Mesendoderm (in vitro differentiated cells): ENCODE results near the gene CAMK1.
A peak's percentile ranks its signal among the peaks of the same experiment; 100 is the strongest.
"Not testable (repeated sequence)": the region's sequence is repeated elsewhere in the genome, so short reads cannot be mapped to it uniquely, and the experiment has no call there.

Experiments used
- DNase-seq: peaks from one replicate; pipeline ENCODE4 v3.0.0; 2013
- H2AK5ac ChIP-seq: 2 replicates; pipeline ENCODE4 v1.6.1; 2013; ENCODE audit warnings: low read length, inconsistent platforms
- H2BK120ac ChIP-seq: 2 replicates; pipeline ENCODE4 v1.6.1; 2013; ENCODE audit warnings: low read depth, mild to moderate bottlenecking, low read length, moderate library complexity, mixed read lengths
- H2BK15ac ChIP-seq: replicated peaks from 2 replicates; pipeline ENCODE4 v1.6.1; 2013; ENCODE audit warnings: low read depth, mild to moderate bottlenecking, moderate library complexity
- H2BK5ac ChIP-seq: 2 replicates; pipeline ENCODE4 v1.6.1; 2013; ENCODE audit warnings: low read length, inconsistent platforms
- H3K18ac ChIP-seq: 2 replicates; pipeline ENCODE4 v1.6.1; 2013; ENCODE audit warnings: mild to moderate bottlenecking, low read length, mixed read lengths
- H3K23ac ChIP-seq: one replicate; pipeline ENCODE4 v1.6.1; 2013; ENCODE audit warnings: low read length
- H3K27ac ChIP-seq: 2 replicates; pipeline ENCODE4 v1.5.1; 2013; ENCODE audit warnings: low read depth, mild to moderate bottlenecking, inconsistent platforms, low read length, moderate library complexity
- H3K27me3 ChIP-seq: 2 replicates; pipeline ENCODE4 v1.6.1; 2013; ENCODE audit warnings: low read length, control low read depth, mild to moderate bottlenecking, inconsistent platforms; ENCODE audit not compliant: insufficient read depth, poor library complexity
- H3K36me3 ChIP-seq: 2 replicates; pipeline ENCODE4 v1.6.1; 2013; ENCODE audit warnings: low read length, inconsistent platforms; ENCODE audit not compliant: control insufficient read depth, insufficient read depth
- H3K4ac ChIP-seq: one replicate; pipeline ENCODE4 v1.6.1; 2013; ENCODE audit warnings: low read depth, mild to moderate bottlenecking, low read length, moderate library complexity
- H3K4me1 ChIP-seq: 2 replicates; pipeline ENCODE4 v1.6.1; 2013; ENCODE audit warnings: low read depth, low read length, inconsistent platforms; ENCODE audit not compliant: control insufficient read depth
- H3K4me2 ChIP-seq: 2 replicates; pipeline ENCODE4 v1.6.1; 2013; ENCODE audit warnings: low read length
- H3K4me3 ChIP-seq: 2 replicates; pipeline ENCODE4 v1.5.1; 2013; ENCODE audit warnings: mild to moderate bottlenecking, low read length
- H3K56ac ChIP-seq: one replicate; pipeline ENCODE4 v1.6.1; 2013; ENCODE audit warnings: low read length
- H3K79me1 ChIP-seq: 2 replicates; pipeline ENCODE4 v1.6.1; 2013; ENCODE audit warnings: low read length, inconsistent platforms
- H3K79me2 ChIP-seq: 2 replicates; pipeline ENCODE4 v1.6.1; 2013; ENCODE audit warnings: mild to moderate bottlenecking, low read length; ENCODE audit not compliant: control insufficient read depth, insufficient read depth
- H3K9ac ChIP-seq: 2 replicates; pipeline ENCODE4 v1.6.1; 2013; ENCODE audit warnings: low read length, inconsistent platforms
- H4K5ac ChIP-seq: one replicate; pipeline ENCODE4 v1.6.1; 2013; ENCODE audit warnings: low read length
- H4K8ac ChIP-seq: one replicate; pipeline ENCODE4 v1.6.1; 2013; ENCODE audit warnings: low read depth, mild to moderate bottlenecking, control low read depth, low read length, moderate library complexity
- WGBS: extraction: QIAGEN DNeasy Blood & Tissue Kit; methylation state at CpG from one replicate; pipeline ENCODE4 v1.1.7; 2013; ENCODE audit warnings: low lambda C conversion rate, missing lambda C conversion rate; ENCODE audit not compliant: insufficient coverage; ENCODE audit errors: extremely low coverage; 5-methylcytosine and 5-hydroxymethylcytosine counted together

Gene CAMK1

GRCh38 chr3:9777694-9778021 is 7.9 kb upstream of the CAMK1 start:
- H3K4ac ChIP-seq = no peak overlapping the region
- DNase-seq = no peak
- H2BK120ac ChIP-seq = no peak overlapping the region
- H3K56ac ChIP-seq = no peak overlapping the region
- H3K23ac ChIP-seq = no peak overlapping the region
- no peaks in the 10 kb centered on the region for H3K79me2 ChIP-seq
- no peak overlapping the region for H2AK5ac ChIP-seq
- H2BK15ac ChIP-seq = no peak overlapping the region
- no peak overlapping the region for H4K8ac ChIP-seq
- no peak overlapping the region for H4K5ac ChIP-seq
- no CpG with 5 or more reads among the region's 1 CpG for WGBS
- no peaks in the 10 kb centered on the region for H3K4me1 ChIP-seq
- H3K36me3 ChIP-seq = peaks cover 3% of the 10 kb centered on the region
- no peaks in the 10 kb centered on the region for H3K27me3 ChIP-seq
- H2BK5ac ChIP-seq = no peak overlapping the region
- H3K79me1 ChIP-seq = no peaks in the 10 kb centered on the region
- no peak overlapping the region for H3K4me2 ChIP-seq
- no peak overlapping the region for H3K27ac ChIP-seq
- no peak overlapping the region for H3K9ac ChIP-seq
- H3K4me3 ChIP-seq = no peak overlapping the region
- H3K18ac ChIP-seq = no peak overlapping the region

DNA sequence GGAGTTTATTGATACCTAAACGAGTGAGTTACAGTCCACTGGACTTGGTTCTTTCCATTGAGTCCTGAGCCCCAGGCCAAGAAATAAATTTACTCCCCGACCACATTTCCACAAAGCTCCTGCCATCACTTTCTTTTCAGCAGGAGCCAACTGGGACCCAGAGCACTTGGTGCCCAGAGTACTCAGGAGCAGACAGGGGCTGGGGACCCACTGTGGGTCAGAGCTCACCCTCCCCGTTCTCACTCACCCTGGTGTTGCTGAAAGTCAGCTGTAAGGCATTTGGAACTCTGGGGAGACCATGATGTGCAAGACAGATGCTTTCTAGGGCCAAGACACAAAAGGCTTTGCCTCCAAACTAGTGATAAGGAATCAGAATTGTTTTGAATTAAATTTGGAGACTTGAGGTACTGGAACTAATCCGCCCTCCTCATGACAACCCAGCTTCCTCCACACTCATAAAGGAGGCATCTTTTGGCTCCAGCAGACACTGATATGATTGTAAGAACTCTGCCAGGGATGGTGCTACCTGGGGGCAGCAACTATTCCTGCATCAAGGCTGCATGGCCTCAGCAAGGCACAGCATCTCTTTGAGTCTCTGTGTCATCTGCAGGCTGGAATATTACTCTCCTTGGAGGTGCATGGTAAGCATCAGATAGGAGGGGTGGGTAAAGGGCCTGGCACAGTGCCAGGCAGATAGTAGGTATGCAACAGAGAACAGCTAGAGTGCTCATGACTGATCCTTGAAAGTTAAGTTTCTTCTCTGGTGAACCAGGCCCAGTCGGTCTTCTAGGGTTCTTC is 7.3 kb upstream of the CAMK1 start:
- DNase-seq = no peak
- H3K79me2 ChIP-seq = no peaks in the 10 kb centered on the region
- no peak overlapping the region for H4K8ac ChIP-seq
- peaks cover 3% of the 10 kb centered on the region for H3K36me3 ChIP-seq
- no peak overlapping the region for H3K18ac ChIP-seq
- no peak overlapping the region for H2BK15ac ChIP-seq
- no peak overlapping the region for H3K4me2 ChIP-seq
- no peak overlapping the region for H3K27ac ChIP-seq
- H3K79me1 ChIP-seq = no peaks in the 10 kb centered on the region
- no peak overlapping the region for H2AK5ac ChIP-seq
- no peaks in the 10 kb centered on the region for H3K4me1 ChIP-seq
- H3K56ac ChIP-seq = no peak overlapping the region
- WGBS = no CpG with 5 or more reads among the region's 5 CpGs
- no peak overlapping the region for H3K23ac ChIP-seq
- no peak overlapping the region for H4K5ac ChIP-seq
- no peak overlapping the region for H3K4ac ChIP-seq
- no peak overlapping the region for H2BK120ac ChIP-seq
- no peak overlapping the region for H3K4me3 ChIP-seq
- H3K27me3 ChIP-seq = no peaks in the 10 kb centered on the region
- no peak overlapping the region for H2BK5ac ChIP-seq
- H3K9ac ChIP-seq = no peak overlapping the region

DNA sequence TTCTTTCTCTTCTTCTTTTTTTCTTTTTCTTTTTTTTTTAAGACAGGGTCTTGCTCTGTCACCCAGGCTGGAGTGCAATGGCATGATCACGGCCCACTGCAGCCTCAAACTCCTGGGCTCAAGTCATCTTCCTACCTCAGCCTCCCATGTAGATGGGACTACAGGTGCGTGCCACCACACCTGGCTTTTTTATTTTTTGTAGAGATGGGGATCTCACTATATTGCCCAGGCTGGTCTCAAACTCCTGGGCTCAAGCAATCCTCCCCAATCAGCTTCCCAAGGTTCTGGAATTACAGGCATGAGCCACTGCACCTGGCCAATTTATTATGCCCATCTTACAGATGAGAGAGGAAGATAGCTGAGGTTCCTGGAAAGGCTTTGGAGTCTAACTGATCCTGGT is 1.3 kb upstream of the CAMK1 start:
- H3K4me1 ChIP-seq, DNase-seq, H3K4ac ChIP-seq, H4K8ac ChIP-seq, H3K23ac ChIP-seq, H3K56ac ChIP-seq, H3K27ac ChIP-seq, H3K9ac ChIP-seq, H3K36me3 ChIP-seq, H3K4me3 ChIP-seq, H3K18ac ChIP-seq, H2BK5ac ChIP-seq, H4K5ac ChIP-seq, H2BK15ac ChIP-seq, H3K4me2 ChIP-seq, H3K79me2 ChIP-seq, H3K79me1 ChIP-seq, H3K27me3 ChIP-seq, H2AK5ac ChIP-seq, H2BK120ac ChIP-seq: not testable (repeated sequence)
- whole genome bisulfite sequencing = no CpG with 5 or more reads among the region's 2 CpGs

GRCh38 chr3:9770276-9770812 is 597 bp upstream of the CAMK1 start:
- H2BK15ac ChIP-seq = no peak overlapping the region
- H3K18ac ChIP-seq = no peak overlapping the region
- no peak overlapping the region for H3K4ac ChIP-seq
- no peak overlapping the region for H2AK5ac ChIP-seq
- no peak overlapping the region for H4K5ac ChIP-seq
- H3K27ac ChIP-seq = no peak overlapping the region
- H3K4me1 ChIP-seq = no peaks in the 10 kb centered on the region
- H3K23ac ChIP-seq = no peak overlapping the region
- no peaks in the 10 kb centered on the region for H3K79me2 ChIP-seq
- H4K8ac ChIP-seq = no peak overlapping the region
- H2BK120ac ChIP-seq = no peak overlapping the region
- H3K56ac ChIP-seq = peak overlapping the region; percentile 83
- no peak overlapping the region for H2BK5ac ChIP-seq
- no CpG with 5 or more reads among the region's 15 CpGs for WGBS
- H3K27me3 ChIP-seq = no peaks in the 10 kb centered on the region
- no peak overlapping the region for H3K4me3 ChIP-seq
- no peaks in the 10 kb centered on the region for H3K79me1 ChIP-seq
- peak overlapping the region; percentile 64 for H3K4me2 ChIP-seq
- DNase-seq = no peak
- peak overlapping the region; percentile 55 for H3K9ac ChIP-seq
- no peaks in the 10 kb centered on the region for H3K36me3 ChIP-seq

DNA sequence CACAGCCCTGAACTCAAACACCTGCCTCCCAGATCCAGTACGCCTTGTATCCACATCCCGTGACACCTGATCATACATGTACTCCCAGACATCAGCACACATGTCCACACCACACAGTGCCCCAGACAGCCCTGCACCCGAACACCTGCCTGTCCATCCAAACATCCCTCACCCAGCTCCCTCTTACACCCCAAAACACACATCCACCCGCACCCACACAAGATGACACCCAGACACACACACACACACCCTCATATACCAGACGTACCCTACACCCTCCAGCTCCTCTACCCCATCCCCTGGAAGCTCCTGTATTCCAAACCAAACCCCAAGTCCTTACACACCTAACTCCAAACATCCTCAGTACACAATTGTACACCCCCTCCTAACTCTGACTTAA is 735 bp downstream of the CAMK1 start:
- H3K79me2 ChIP-seq = no peaks in the 10 kb centered on the region
- H3K27me3 ChIP-seq = no peaks in the 10 kb centered on the region
- H3K23ac ChIP-seq = peak overlapping the region; percentile 89
- no peak overlapping the region for H2BK15ac ChIP-seq
- no peak overlapping the region for H3K4me3 ChIP-seq
- H4K5ac ChIP-seq = no peak overlapping the region
- no peaks in the 10 kb centered on the region for H3K4me1 ChIP-seq
- no peak overlapping the region for H3K4me2 ChIP-seq
- no peak for DNase-seq
- no peak overlapping the region for H3K9ac ChIP-seq
- H2BK120ac ChIP-seq = no peak overlapping the region
- H3K27ac ChIP-seq = no peak overlapping the region
- H2BK5ac ChIP-seq = no peak overlapping the region
- 100% methylated on average over 1 of the region's 5 CpGs for WGBS
- H3K36me3 ChIP-seq = no peaks in the 10 kb centered on the region
- H3K4ac ChIP-seq = no peak overlapping the region
- no peaks in the 10 kb centered on the region for H3K79me1 ChIP-seq
- H2AK5ac ChIP-seq = no peak overlapping the region
- H3K18ac ChIP-seq = no peak overlapping the region
- no peak overlapping the region for H3K56ac ChIP-seq
- H4K8ac ChIP-seq = no peak overlapping the region
